H4 (cell line): ENCODE measurements around the gene GAS7. TPM values are rescaled to one million over a fixed set of nuclear protein-coding genes. Genes with fewer than 3 reads are reported as not detected.

Experiments used
- DNase-seq: peaks from one replicate; pipeline ENCODE4 v3.0.0-alpha.2; 2015; ENCODE audit warnings: low spot score
- total RNA-seq: library from RNA; depleted of rRNA; stranded (reverse); fragments of >200 nt; shearing (Covaris generic); gene quantifications from 2 replicates; pipeline ENCODE4 v1.2.3, GENCODE V29; 2014; rRNA removed

Gene GAS7
- total RNA-seq, 1 experiment from 2014 or later, result 1.1 TPM

- no peak for DNase-seq
These were observed 304.9 kb downstream of the GAS7 start for GRCh38 chr17:9893411-9894012.

- peak; percentile 24 for DNase-seq
These were observed 308.3 kb downstream of the GAS7 start for GRCh38 chr17:9890124-9890523.

GRCh38 chr17:9887508-9887907, 310.9 kb downstream of the GAS7 start:
- peak; percentile 21 for DNase-seq

- no peak for DNase-seq
These were observed 312.1 kb downstream of the GAS7 start for GRCh38 chr17:9886141-9886930.

GRCh38 chr17:9883451-9883850, 315.0 kb downstream of the GAS7 start:
- DNase-seq, result no peak

GRCh38 chr17:9880582-9880999, 317.8 kb downstream of the GAS7 start:
- DNase-seq, result no peak

- no peak for DNase-seq
These were observed 319.4 kb downstream of the GAS7 start for GRCh38 chr17:9878786-9879525.

- DNase-seq, result no peak
These were observed 320.1 kb downstream of the GAS7 start for GRCh38 chr17:9878356-9878755.

GRCh38 chr17:9875441-9875840, 323.0 kb downstream of the GAS7 start:
- DNase-seq, result peak; percentile 19

- DNase-seq, result no peak
These were observed 323.7 kb downstream of the GAS7 start for GRCh38 chr17:9874722-9875121.

- DNase-seq, result no peak
These were observed 325.6 kb downstream of the GAS7 start for GRCh38 chr17:9872852-9873251.

GRCh38 chr17:9868552-9868951, 329.9 kb downstream of the GAS7 start:
- DNase-seq, result no peak

- no peak for DNase-seq
These were observed 332.8 kb downstream of the GAS7 start for GRCh38 chr17:9865586-9865985.

- DNase-seq, result no peak
These were observed 335.5 kb downstream of the GAS7 start for GRCh38 chr17:9862949-9863348.

- DNase-seq, result no peak
These were observed 336.2 kb downstream of the GAS7 start for GRCh38 chr17:9862220-9862619.

- no peak for DNase-seq
These were observed 337.6 kb downstream of the GAS7 start for GRCh38 chr17:9860851-9861250.

Other genes with a start within 250 kb of the GAS7 start
- not detected in 2 replicates for gene MYH13, start 174.4 kb upstream of the GAS7 start, total RNA-seq
- 0.15 and 0.18 TPM in 2 replicates for gene MYH8, start 223.3 kb upstream of the GAS7 start, total RNA-seq